ENCODE measurements around the gene RMI2.

GRCh38 chr16:11322823-11323222 is 22.4 kb upstream of the RMI2 start:
- no peak for TF ChIP-seq REST (IDR thresholded peaks at IDR 0.05; ENCODE audit: insufficient read depth in 1 of 2, low read depth in 2 of 2, low read length in 1 of 2)
- no peak for TF ChIP-seq CTCF (IDR thresholded peaks at IDR 0.05)
- no peak for TF ChIP-seq POLR2AphosphoS5 (IDR thresholded peaks at IDR 0.05; ENCODE audit: low read depth, low read length)
- no peak for TF ChIP-seq TCF7L2 (IDR thresholded peaks at IDR 0.05; ENCODE audit: low read depth, low read length)
- TF ChIP-seq SIN3A (IDR thresholded peaks at IDR 0.05; ENCODE audit: borderline replicate concordance, insufficient read depth, low read depth, low read length) = no peak
